Measurements from ENCODE around the gene STPG3. TPM values are rescaled to one million over a fixed set of nuclear protein-coding genes. Genes with fewer than 3 reads are reported as not detected.

STPG3 gene
- total and polyA plus RNA-seq, 9 of the 15 experiments (the other 6 are each of a cell fraction or from before 2014, with no cell fraction given): not detected

DNA sequence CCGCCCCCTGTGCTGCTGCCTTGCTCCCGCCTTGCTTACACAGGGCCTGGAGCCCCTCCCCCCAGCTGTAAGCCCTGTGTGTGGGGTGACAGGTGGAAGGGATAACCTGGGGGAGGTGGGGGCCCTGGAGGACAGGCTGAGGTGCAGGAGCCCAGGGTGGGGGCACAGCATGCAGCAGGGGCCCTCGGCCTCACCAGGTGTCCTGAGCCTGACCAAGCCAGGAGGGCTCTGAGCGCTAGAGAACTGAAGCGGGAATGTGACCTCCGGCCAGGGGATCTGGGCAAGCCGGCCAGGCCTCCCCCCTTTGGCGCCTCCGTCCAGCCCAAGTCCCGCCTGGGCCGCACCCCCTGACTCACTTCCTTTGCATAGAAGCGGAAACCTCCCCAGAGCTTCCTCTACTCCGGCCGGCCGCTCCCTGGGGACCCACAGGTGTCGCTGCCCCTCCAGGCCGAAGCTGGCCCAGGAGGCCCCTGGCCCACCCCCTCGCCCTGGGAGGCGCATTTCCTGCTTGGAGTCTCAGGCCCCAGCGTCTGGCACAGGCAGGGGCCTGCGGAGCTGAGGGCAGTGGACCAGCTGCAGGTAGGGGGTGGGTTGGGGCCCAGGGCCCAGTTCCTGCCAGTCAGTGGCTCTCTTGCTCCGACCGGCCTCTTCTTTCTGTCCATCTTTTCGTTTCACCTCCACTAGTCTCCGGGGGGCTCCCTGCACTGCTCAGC lies 26.4 kb downstream of the STPG3 start, which contains the start of gene TOR4A (continued):
- no peak for TF ChIP-seq POLR3G (IDR thresholded peaks at IDR 0.05; ENCODE audit: extremely low read depth, insufficient read length, insufficient replicate concordance)
- peak; percentile 42; the same call in 1 of the 2 replicates for TF ChIP-seq ATF6 (CRISPR knock-in tag; IDR thresholded peaks at IDR 0.05)
- TF ChIP-seq SIX5 (IDR thresholded peaks at IDR 0.05; ENCODE audit: borderline replicate concordance in 1 of 2, insufficient read depth in 1 of 2, low read depth in 1 of 2, low read length in 2 of 2): no peak
- no peak for TF ChIP-seq ZFP30 (CRISPR knock-in tag; IDR thresholded peaks at IDR 0.05; ENCODE audit: borderline replicate concordance)
- no peak for TF ChIP-seq ARNT (IDR thresholded peaks at IDR 0.05)
- TF ChIP-seq, protein P1, sequence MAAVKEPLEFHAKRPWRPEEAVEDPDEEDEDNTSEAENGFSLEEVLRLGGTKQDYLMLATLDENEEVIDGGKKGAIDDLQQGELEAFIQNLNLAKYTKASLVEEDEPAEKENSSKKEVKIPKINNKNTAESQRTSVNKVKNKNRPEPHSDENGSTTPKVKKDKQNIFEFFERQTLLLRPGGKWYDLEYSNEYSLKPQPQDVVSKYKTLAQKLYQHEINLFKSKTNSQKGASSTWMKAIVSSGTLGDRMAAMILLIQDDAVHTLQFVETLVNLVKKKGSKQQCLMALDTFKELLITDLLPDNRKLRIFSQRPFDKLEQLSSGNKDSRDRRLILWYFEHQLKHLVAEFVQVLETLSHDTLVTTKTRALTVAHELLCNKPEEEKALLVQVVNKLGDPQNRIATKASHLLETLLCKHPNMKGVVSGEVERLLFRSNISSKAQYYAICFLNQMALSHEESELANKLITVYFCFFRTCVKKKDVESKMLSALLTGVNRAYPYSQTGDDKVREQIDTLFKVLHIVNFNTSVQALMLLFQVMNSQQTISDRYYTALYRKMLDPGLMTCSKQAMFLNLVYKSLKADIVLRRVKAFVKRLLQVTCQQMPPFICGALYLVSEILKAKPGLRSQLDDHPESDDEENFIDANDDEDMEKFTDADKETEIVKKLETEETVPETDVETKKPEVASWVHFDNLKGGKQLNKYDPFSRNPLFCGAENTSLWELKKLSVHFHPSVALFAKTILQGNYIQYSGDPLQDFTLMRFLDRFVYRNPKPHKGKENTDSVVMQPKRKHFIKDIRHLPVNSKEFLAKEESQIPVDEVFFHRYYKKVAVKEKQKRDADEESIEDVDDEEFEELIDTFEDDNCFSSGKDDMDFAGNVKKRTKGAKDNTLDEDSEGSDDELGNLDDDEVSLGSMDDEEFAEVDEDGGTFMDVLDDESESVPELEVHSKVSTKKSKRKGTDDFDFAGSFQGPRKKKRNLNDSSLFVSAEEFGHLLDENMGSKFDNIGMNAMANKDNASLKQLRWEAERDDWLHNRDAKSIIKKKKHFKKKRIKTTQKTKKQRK (IDR thresholded peaks at IDR 0.05; ENCODE audit: borderline replicate concordance, low read depth, low read length): no peak
- TF ChIP-seq NCOA2 (IDR thresholded peaks at IDR 0.05; ENCODE audit: partially characterized antibody in 2 of 2): no peak
- peak; percentile 90 for TF ChIP-seq ETV5 (CRISPR knock-in tag; IDR thresholded peaks at IDR 0.05; ENCODE audit: low read depth)
- TF ChIP-seq NR2C1 (IDR thresholded peaks at IDR 0.05): 0 out of 2 replicates have a peak, but pooled peaks have one; percentile 33
- TF ChIP-seq NR2C1 (tag; IDR thresholded peaks at IDR 0.05): no peak
- TF ChIP-seq SMARCE1 (IDR thresholded peaks at IDR 0.05): peak; percentile 62; the same call in 1 of the 2 replicates
- no peak; the same call in 1 of the 2 replicates for TF ChIP-seq PML (IDR thresholded peaks at IDR 0.05; ENCODE audit: low read length)
- TF ChIP-seq CCAR2 (IDR thresholded peaks at IDR 0.05; ENCODE audit: low read depth, low read length): no peak
- TF ChIP-seq GABPB1 (CRISPR knock-in tag; IDR thresholded peaks at IDR 0.05): peak; percentile 77; the same call in 1 of the 2 replicates
- TF ChIP-seq BACH1 (tag; IDR thresholded peaks at IDR 0.05): no peak
- TF ChIP-seq ZNF408 (CRISPR knock-in tag; IDR thresholded peaks at IDR 0.05; ENCODE audit: low read depth): no peak
- TF ChIP-seq ATF7 (IDR thresholded peaks at IDR 0.05): peak; percentile 80
- TF ChIP-seq, protein P2, sequence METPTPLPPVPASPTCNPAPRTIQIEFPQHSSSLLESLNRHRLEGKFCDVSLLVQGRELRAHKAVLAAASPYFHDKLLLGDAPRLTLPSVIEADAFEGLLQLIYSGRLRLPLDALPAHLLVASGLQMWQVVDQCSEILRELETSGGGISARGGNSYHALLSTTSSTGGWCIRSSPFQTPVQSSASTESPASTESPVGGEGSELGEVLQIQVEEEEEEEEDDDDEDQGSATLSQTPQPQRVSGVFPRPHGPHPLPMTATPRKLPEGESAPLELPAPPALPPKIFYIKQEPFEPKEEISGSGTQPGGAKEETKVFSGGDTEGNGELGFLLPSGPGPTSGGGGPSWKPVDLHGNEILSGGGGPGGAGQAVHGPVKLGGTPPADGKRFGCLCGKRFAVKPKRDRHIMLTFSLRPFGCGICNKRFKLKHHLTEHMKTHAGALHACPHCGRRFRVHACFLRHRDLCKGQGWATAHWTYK (CRISPR knock-in tag; IDR thresholded peaks at IDR 0.05): peak; percentile 58; the same call in 1 of the 2 replicates
- TF ChIP-seq MAZ (CRISPR knock-in tag; conservative IDR thresholded peaks at IDR 0.05 in 1 of 2, IDR thresholded peaks at IDR 0.05 in 1 of 2): peak; percentile 83 to 96
- TF ChIP-seq KLF13 (tag; IDR thresholded peaks at IDR 0.05; ENCODE audit: borderline replicate concordance, low read depth): peak; percentile 76; the same call in 1 of the 2 replicates
- TF ChIP-seq IFI16 (CRISPR knock-in tag; IDR thresholded peaks at IDR 0.05): no peak
- TF ChIP-seq SNIP1 (IDR thresholded peaks at IDR 0.05; ENCODE audit: low read depth): no peak
